Breast epithelium (tissue), 4 donors: ENCODE results near the gene EMILIN2. TPM values are rescaled to one million over a fixed set of nuclear protein-coding genes. Genes with fewer than 3 reads are reported as not detected.

Experiments used
- DNase-seq, 2 donors: peaks; one replicate each; pipeline ENCODE4 v3.0.0-alpha.2; 2019; ENCODE audit warnings: low spot score in 2 of 2
- H3K27ac ChIP-seq, 2 donors: fragments of 200-600 bp; sonication (generic) in 1 of 2; one replicate each; pipeline ENCODE4 v1.5.1; 2016 to 2019; ENCODE audit warnings: mild to moderate bottlenecking in 1 of 2
- H3K27me3 ChIP-seq, 2 donors: fragments of 200-600 bp; sonication (generic) in 1 of 2; one replicate each; pipeline versions ENCODE4 v1.5.1 to v1.6.0; 2017 to 2019; ENCODE audit warnings: control low read depth in 1 of 2, mild to moderate bottlenecking in 1 of 2
- H3K36me3 ChIP-seq: fragments of 200-600 bp; one replicate; pipeline ENCODE4 v1.5.1; 2019
- H3K4me1 ChIP-seq, 2 donors: fragments of 200-600 bp; sonication (generic); one replicate each; pipeline ENCODE4 v1.5.1; 2016 to 2019; ENCODE audit warnings: control low read depth in 1 of 2
- H3K4me3 ChIP-seq, 3 donors: fragments of 200-600 bp; sonication (generic); 1 replicate in 2 of 3; 2 replicates in 1 of 3; pipeline ENCODE4 v1.5.1; 2016 to 2019; ENCODE audit warnings: mild to moderate bottlenecking in 3 of 3, moderate library complexity in 2 of 3
- H3K9me3 ChIP-seq, 2 donors: fragments of 200-600 bp; sonication (generic) in 1 of 2; one replicate each; pipeline ENCODE4 v1.5.1; 2016 to 2019; ENCODE audit warnings: control low read depth in 1 of 2
- POLR2A ChIP-seq: fragments of 450-650 bp; IDR thresholded peaks from one replicate; pipeline ENCODE4 v1.6.1; 2016; ENCODE audit warnings: antibody characterized with exemption, mild to moderate bottlenecking, moderate library complexity
- POLR2AphosphoS5 ChIP-seq, 3 donors: sonication (generic); formaldehyde crosslinking; IDR thresholded peaks; one replicate each; pipeline ENCODE4 v1.6.1; 2017; ENCODE audit warnings: antibody characterized with exemption in 3 of 3
- intact Hi-C: fragments of 100-400 bp; cut with DNase I; formaldehyde crosslinking; loops from one replicate; pipeline ENCODE4 v1.15.1; 2023; ENCODE audit warnings: low total_unique reads
- total RNA-seq, 3 donors: library from RNA; depleted of rRNA; stranded (reverse); fragments of >200 nt; gene quantifications; one replicate each; pipeline ENCODE4 v1.1.0, GENCODE V29; 2016
- TF ChIP-seq, protein P1 (sequence below), 3 donors: fragments of 450-650 bp; IDR thresholded peaks; one replicate each; pipeline ENCODE4 v1.5.1; 2016 to 2017; ENCODE audit warnings: antibody characterized with exemption in 3 of 3, mild to moderate bottlenecking in 3 of 3, moderate library complexity in 3 of 3

EMILIN2 gene
- total RNA-seq, 3 donors from 2014 or later, result 23.9 to 45.1 (median 32.4) TPM

- H3K27ac ChIP-seq, result peak overlapping the region in 1 of 2 donors; percentile 63
- intact Hi-C loops, result no loop called here
- TF ChIP-seq, protein P1, sequence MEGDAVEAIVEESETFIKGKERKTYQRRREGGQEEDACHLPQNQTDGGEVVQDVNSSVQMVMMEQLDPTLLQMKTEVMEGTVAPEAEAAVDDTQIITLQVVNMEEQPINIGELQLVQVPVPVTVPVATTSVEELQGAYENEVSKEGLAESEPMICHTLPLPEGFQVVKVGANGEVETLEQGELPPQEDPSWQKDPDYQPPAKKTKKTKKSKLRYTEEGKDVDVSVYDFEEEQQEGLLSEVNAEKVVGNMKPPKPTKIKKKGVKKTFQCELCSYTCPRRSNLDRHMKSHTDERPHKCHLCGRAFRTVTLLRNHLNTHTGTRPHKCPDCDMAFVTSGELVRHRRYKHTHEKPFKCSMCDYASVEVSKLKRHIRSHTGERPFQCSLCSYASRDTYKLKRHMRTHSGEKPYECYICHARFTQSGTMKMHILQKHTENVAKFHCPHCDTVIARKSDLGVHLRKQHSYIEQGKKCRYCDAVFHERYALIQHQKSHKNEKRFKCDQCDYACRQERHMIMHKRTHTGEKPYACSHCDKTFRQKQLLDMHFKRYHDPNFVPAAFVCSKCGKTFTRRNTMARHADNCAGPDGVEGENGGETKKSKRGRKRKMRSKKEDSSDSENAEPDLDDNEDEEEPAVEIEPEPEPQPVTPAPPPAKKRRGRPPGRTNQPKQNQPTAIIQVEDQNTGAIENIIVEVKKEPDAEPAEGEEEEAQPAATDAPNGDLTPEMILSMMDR (IDR thresholded peaks at IDR 0.05), result no peak
- TF ChIP-seq POLR2AphosphoS5 (IDR thresholded peaks at IDR 0.05) (no peak), POLR2A (no peak)
- DNase-seq, result no peak
- H3K4me3 ChIP-seq, result no peak overlapping the region
- H3K9me3 ChIP-seq, result no peaks in the 10 kb centered on the region
- H3K4me1 ChIP-seq, result no peaks in the 10 kb centered on the region
- no peaks in the 10 kb centered on the region for H3K27me3 ChIP-seq
- no peaks in the 10 kb centered on the region for H3K36me3 ChIP-seq
Measured at GRCh38 chr18:2894131-2894840, 47.5 kb downstream of the EMILIN2 start.

GRCh38 chr18:2894841-2895370 is 48.1 kb downstream of the EMILIN2 start:
- no peaks in the 10 kb centered on the region for H3K36me3 ChIP-seq
- intact Hi-C loops, result no loop called here
- DNase-seq, result no peak
- H3K27me3 ChIP-seq, result no peaks in the 10 kb centered on the region
- H3K27ac ChIP-seq, result no peak overlapping the region
- TF ChIP-seq, protein P1 (IDR thresholded peaks at IDR 0.05), result no peak
- TF ChIP-seq POLR2A (no peak), POLR2AphosphoS5 (IDR thresholded peaks at IDR 0.05) (no peak)
- H3K4me1 ChIP-seq, result no peaks in the 10 kb centered on the region
- no peak overlapping the region for H3K4me3 ChIP-seq
- H3K9me3 ChIP-seq, result no peaks in the 10 kb centered on the region

GRCh38 chr18:2895391-2895790 is 48.6 kb downstream of the EMILIN2 start:
- no peaks in the 10 kb centered on the region for H3K36me3 ChIP-seq
- TF ChIP-seq, protein P1 (IDR thresholded peaks at IDR 0.05), result no peak
- no peak for TF ChIP-seq POLR2A
- no peak for TF ChIP-seq POLR2AphosphoS5 (IDR thresholded peaks at IDR 0.05)
- H3K4me3 ChIP-seq, result no peak overlapping the region
- no peaks in the 10 kb centered on the region for H3K27me3 ChIP-seq
- intact Hi-C loops, result no loop called here
- H3K9me3 ChIP-seq, result no peaks in the 10 kb centered on the region
- DNase-seq, result no peak
- H3K27ac ChIP-seq, result no peak overlapping the region
- no peaks in the 10 kb centered on the region for H3K4me1 ChIP-seq

DNA sequence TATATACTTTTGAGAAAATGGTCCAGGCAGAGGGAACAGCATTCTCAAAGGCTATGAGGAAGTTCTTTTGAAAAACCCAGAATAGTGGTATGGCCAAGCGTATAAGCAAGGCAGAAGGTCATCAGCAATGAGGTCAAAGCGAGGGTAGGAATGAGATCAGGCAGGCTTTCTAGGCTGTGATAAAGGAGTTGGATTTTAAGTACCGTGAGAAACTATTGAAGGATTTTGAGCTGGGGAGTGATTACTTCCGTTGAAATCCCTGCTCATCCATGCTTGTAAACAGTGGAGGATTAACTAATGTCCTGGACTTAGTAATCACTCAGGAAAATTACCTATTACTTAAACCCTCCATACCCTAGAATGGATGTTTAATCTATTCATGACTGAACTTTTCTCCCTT is 50.2 kb downstream of the EMILIN2 start:
- no peak for DNase-seq
- Histone ChIP-seq H3K9me3 (no peaks in the 10 kb centered on the region), H3K27me3 (no peaks in the 10 kb centered on the region), H3K4me1 (no peaks in the 10 kb centered on the region), H3K27ac (no peak overlapping the region), H3K36me3 (no peaks in the 10 kb centered on the region), H3K4me3 (no peak overlapping the region)
- TF ChIP-seq POLR2AphosphoS5 (IDR thresholded peaks at IDR 0.05), result no peak
- intact Hi-C loops, result no loop called here

GRCh38 chr18:2897448-2898185 is 50.8 kb downstream of the EMILIN2 start:
- H3K9me3 ChIP-seq, result no peaks in the 10 kb centered on the region
- no peak overlapping the region for H3K4me3 ChIP-seq
- no peak for DNase-seq
- no peaks in the 10 kb centered on the region for H3K27me3 ChIP-seq
- no peak for TF ChIP-seq POLR2A
- TF ChIP-seq POLR2AphosphoS5 (IDR thresholded peaks at IDR 0.05), result no peak
- TF ChIP-seq, protein P1 (IDR thresholded peaks at IDR 0.05), result no peak
- intact Hi-C loops, result no loop called here
- H3K36me3 ChIP-seq, result no peaks in the 10 kb centered on the region
- H3K4me1 ChIP-seq, result no peaks in the 10 kb centered on the region
- peak overlapping the region in 1 of 2 donors; percentile 58 for H3K27ac ChIP-seq
